ENCODE measurements around the gene GAA. TPM values are rescaled to one million over a fixed set of nuclear protein-coding genes. Genes with fewer than 3 reads are reported as not detected.

GAA gene
- total RNA-seq, 1 donor from 2014 or later = 15.2 TPM

DNA sequence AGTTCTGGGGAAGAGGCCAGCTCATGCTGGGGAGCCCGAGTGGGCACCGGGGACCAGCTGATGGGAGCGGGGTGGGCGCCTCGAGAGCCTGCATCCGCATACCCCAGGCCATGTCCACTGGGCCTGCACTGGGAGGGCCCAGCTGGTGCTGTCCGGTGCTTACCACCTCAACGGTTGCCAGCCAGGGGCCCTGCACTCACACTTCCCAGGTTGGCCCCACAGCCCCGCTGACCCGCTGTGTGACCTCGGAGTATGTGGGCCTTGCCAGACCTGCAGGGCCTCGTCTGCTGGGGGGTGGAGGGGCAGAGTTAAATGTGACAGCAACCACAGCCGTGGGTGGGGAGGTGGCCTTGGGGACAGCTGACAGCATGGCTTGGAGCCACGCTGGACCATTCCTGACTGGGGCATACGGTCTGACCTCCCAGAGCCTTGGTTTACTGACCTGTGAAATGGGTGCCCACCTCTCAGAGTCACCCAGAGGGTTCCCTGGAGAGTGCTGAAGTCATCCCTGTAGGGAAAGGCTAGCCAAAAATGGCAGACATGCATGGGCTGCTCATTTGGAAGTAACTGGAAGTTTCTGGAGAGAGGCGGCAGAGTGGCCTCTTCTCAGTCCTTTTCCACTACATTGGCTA lies 5.4 kb upstream of the GAA start:
- Histone ChIP-seq H3K4me1 (no peaks in the 10 kb centered on the region), H3K9me3 (ENCODE audit: low read depth) (no peaks in the 10 kb centered on the region), H3F3A (ENCODE audit: low read depth) (no peaks in the 10 kb centered on the region), H3K9ac (no peak overlapping the region), H4K20me1 (ENCODE audit: low read depth) (no peaks in the 10 kb centered on the region), H3K27me3 (peaks cover 14% of the 10 kb centered on the region), H2AFZ (replicated peaks) (no peak overlapping the region), H3K27ac (no peak overlapping the region), H3K4me3 (no peak overlapping the region), H3K36me3 (no peaks in the 10 kb centered on the region), H3K4me2 (no peak overlapping the region), H3K79me2 (ENCODE audit: low read depth) (no peaks in the 10 kb centered on the region)
- no peak overlapping the region for H3K27ac Mint-ChIP-seq
- no peak overlapping the region for H3K4me3 Mint-ChIP-seq
- TF ChIP-seq, protein P1, sequence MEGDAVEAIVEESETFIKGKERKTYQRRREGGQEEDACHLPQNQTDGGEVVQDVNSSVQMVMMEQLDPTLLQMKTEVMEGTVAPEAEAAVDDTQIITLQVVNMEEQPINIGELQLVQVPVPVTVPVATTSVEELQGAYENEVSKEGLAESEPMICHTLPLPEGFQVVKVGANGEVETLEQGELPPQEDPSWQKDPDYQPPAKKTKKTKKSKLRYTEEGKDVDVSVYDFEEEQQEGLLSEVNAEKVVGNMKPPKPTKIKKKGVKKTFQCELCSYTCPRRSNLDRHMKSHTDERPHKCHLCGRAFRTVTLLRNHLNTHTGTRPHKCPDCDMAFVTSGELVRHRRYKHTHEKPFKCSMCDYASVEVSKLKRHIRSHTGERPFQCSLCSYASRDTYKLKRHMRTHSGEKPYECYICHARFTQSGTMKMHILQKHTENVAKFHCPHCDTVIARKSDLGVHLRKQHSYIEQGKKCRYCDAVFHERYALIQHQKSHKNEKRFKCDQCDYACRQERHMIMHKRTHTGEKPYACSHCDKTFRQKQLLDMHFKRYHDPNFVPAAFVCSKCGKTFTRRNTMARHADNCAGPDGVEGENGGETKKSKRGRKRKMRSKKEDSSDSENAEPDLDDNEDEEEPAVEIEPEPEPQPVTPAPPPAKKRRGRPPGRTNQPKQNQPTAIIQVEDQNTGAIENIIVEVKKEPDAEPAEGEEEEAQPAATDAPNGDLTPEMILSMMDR (IDR thresholded peaks at IDR 0.05) = no peak
- TF ChIP-seq EZH2phosphoT487 (IDR thresholded peaks at IDR 0.05) = no peak
- no peak for TF ChIP-seq EZH2 (IDR thresholded peaks at IDR 0.05)
- H3K27me3 Mint-ChIP-seq (ENCODE audit: insufficient read depth, low read depth) = peaks cover 17% of the 10 kb centered on the region
- H3K36me3 Mint-ChIP-seq = peaks cover 8% of the 10 kb centered on the region
- H3K4me1 Mint-ChIP-seq = peaks cover 12% of the 10 kb centered on the region
- no peaks in the 10 kb centered on the region for H3K9me3 Mint-ChIP-seq
- no peak for DNase-seq (ENCODE audit: low spot score)

DNA sequence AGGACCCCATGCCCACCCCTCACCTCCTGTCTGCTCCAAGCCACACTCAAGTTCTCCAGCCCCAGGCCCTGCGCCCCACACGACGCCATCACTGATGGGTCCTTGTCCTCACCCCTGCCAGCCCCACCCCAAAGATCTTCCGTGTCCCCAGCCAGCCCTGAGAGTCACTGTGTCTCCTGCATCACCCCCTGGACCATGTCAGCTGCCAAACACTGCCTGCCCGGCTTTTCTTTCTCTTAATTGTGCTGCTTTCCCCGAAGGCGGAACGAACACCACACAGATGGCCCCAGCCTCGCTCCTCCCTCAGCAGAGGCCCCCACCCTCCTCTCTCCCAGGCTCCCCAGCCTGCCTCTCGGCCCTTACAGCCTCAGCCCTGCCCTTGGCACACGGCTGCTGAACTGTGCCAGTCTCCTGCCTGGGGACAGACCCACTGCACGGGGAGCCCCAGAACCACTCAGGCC lies 4.8 kb upstream of the GAA start:
- H3K4me3 Mint-ChIP-seq = no peak overlapping the region
- H3K27ac Mint-ChIP-seq = peak overlapping the region; percentile 14
- H3K4me3 ChIP-seq = no peak overlapping the region

DNA sequence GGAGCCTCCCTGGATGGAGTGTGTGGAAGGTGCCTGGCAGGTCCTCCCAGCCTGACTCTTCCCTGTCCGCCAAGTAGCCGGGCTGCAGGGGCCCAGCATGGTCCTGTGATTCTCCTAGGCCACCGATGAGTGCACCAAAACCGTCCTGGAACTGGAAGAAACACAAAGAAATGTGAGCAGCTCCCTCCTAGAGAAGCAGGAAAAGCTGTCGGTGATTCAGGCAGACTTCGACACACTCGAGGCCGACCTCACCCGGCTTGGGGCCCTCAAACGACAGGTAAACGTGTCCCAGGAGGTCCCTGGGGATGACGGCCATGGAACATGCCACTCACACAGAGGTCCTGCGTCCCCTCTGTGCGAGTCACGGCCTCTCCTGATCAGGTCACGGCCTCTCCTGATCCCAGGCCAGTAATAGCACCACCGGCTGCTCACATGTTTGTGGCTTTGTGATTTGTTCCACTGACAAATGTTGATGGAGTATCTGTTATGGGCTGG lies 4.2 kb upstream of the GAA start:
- H3F3A ChIP-seq (ENCODE audit: low read depth) = no peaks in the 10 kb centered on the region
- no peak overlapping the region for H3K27ac Mint-ChIP-seq
- H3K27me3 Mint-ChIP-seq (ENCODE audit: insufficient read depth, low read depth) = peaks cover 20% of the 10 kb centered on the region
- H3K4me3 Mint-ChIP-seq = no peak overlapping the region
- no peaks in the 10 kb centered on the region for H3K9me3 Mint-ChIP-seq
- no peak overlapping the region for H3K27ac ChIP-seq
- H3K36me3 ChIP-seq = no peaks in the 10 kb centered on the region
- H3K9me3 ChIP-seq (ENCODE audit: low read depth) = no peaks in the 10 kb centered on the region
- H3K4me2 ChIP-seq = no peak overlapping the region
- no peak overlapping the region for H2AFZ ChIP-seq (replicated peaks)
- H3K79me2 ChIP-seq (ENCODE audit: low read depth) = no peaks in the 10 kb centered on the region
- H3K4me1 ChIP-seq = peaks cover 4% of the 10 kb centered on the region
- no peak for DNase-seq (ENCODE audit: low spot score)
- peaks cover 16% of the 10 kb centered on the region for H3K4me1 Mint-ChIP-seq
- H4K20me1 ChIP-seq (ENCODE audit: low read depth) = no peaks in the 10 kb centered on the region
- H3K27me3 ChIP-seq = peaks cover 14% of the 10 kb centered on the region
- no peak overlapping the region for H3K4me3 ChIP-seq
- no peak overlapping the region for H3K9ac ChIP-seq
- H3K36me3 Mint-ChIP-seq = peaks cover 2% of the 10 kb centered on the region
- TF ChIP-seq EZH2 (IDR thresholded peaks at IDR 0.05) (no peak), EZH2phosphoT487 (IDR thresholded peaks at IDR 0.05) (no peak)
- TF ChIP-seq, protein P1 (IDR thresholded peaks at IDR 0.05) = no peak

More for the DNA sequence above, 4.8 kb upstream of the GAA start:
- Mint-ChIP-seq H3K27me3 (ENCODE audit: insufficient read depth, low read depth) (peaks cover 17% of the 10 kb centered on the region), H3K36me3 (peaks cover 3% of the 10 kb centered on the region), H3K9me3 (no peaks in the 10 kb centered on the region), H3K4me1 (peaks cover 13% of the 10 kb centered on the region)
- DNase-seq (ENCODE audit: low spot score) = no peak
- Histone ChIP-seq H3K79me2 (ENCODE audit: low read depth) (no peaks in the 10 kb centered on the region), H4K20me1 (ENCODE audit: low read depth) (no peaks in the 10 kb centered on the region), H3K4me1 (no peaks in the 10 kb centered on the region), H3K4me2 (no peak overlapping the region), H3K9me3 (ENCODE audit: low read depth) (no peaks in the 10 kb centered on the region), H3F3A (ENCODE audit: low read depth) (no peaks in the 10 kb centered on the region), H2AFZ (replicated peaks) (no peak overlapping the region), H3K9ac (no peak overlapping the region), H3K27me3 (peaks cover 14% of the 10 kb centered on the region), H3K36me3 (no peaks in the 10 kb centered on the region), H3K27ac (no peak overlapping the region)
- no peak for TF ChIP-seq EZH2phosphoT487 (IDR thresholded peaks at IDR 0.05)
- no peak for TF ChIP-seq EZH2 (IDR thresholded peaks at IDR 0.05)
- TF ChIP-seq, protein P1 (IDR thresholded peaks at IDR 0.05) = no peak
